Measurements from ENCODE around the gene BCS1L.

DNA sequence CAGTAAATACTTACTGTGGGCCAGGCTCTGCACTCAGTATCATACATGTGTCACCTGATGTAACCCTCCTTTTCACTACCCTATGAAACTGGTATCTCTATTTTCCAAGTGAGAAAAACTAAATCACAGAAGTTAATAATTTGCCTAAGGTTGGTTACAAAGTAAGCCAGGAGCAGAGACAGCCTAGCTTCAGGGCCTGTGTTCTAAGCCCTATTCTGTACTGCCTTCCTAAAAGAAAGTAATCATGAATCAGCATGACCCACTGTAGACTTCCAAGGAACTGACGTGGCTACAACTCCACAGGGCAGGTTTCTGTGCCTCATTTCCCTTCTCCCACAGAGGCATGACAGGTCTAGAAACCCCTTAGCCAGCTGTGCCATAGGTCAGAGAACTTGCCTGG lies 14.4 kb upstream of the BCS1L start:
- TF ChIP-seq POLR2A (IDR thresholded peaks at IDR 0.05; ENCODE audit: low read depth, low read length) (no peak), POLR2AphosphoS5 (IDR thresholded peaks at IDR 0.05; ENCODE audit: low read depth, low read length) (no peak), TAF1 (IDR thresholded peaks at IDR 0.05; ENCODE audit: borderline replicate concordance, low read depth, low read length) (no peak)
